Spleen (tissue), 11 donors: Measurements from ENCODE around the gene MICU2. TPM values are rescaled to one million over a fixed set of nuclear protein-coding genes. Genes with fewer than 3 reads are reported as not detected.
"Not testable (repeated sequence)": the region's sequence is repeated elsewhere in the genome, so short reads cannot be mapped to it uniquely, and the experiment has no call there.

Experiments used
- DNase-seq: peaks from one replicate; pipeline ENCODE4 v3.0.0-alpha.2; 2020
- H3K27ac ChIP-seq, 8 donors: fragments of 200-600 bp; sonication (generic) in 7 of 8; 1 replicate in 4 of 8; 2 replicates in 4 of 8; pipeline versions ENCODE4 v1.5.0 to v1.8.0; 2016 to 2021; ENCODE audit warnings: inconsistent platforms in 4 of 8, mild to moderate bottlenecking in 4 of 8, moderate library complexity in 1 of 8
- H3K27me3 ChIP-seq, 7 donors: fragments of 200-600 bp; sonication (generic) in 6 of 7; replicated peaks in 1 of 7; 1 replicate in 4 of 7; 2 replicates in 3 of 7; pipeline versions ENCODE4 v1.5.0 to v1.8.0; 2016 to 2021; ENCODE audit warnings: inconsistent platforms in 3 of 7, mild to moderate bottlenecking in 1 of 7
- H3K36me3 ChIP-seq, 6 donors: fragments of 200-600 bp; sonication (generic) in 5 of 6; 1 replicate in 4 of 6; 2 replicates in 2 of 6; pipeline versions ENCODE4 v1.5.0 to v1.8.0; 2016 to 2021; ENCODE audit warnings: inconsistent platforms in 2 of 6
- H3K4me1 ChIP-seq, 6 donors: fragments of 200-600 bp; sonication (generic) in 5 of 6; 1 replicate in 3 of 6; 2 replicates in 3 of 6; pipeline versions ENCODE4 v1.5.0 to v1.8.0; 2016 to 2021; ENCODE audit warnings: inconsistent platforms in 3 of 6
- H3K4me3 ChIP-seq, 8 donors: fragments of 200-600 bp; sonication (generic) in 7 of 8; 1 replicate in 4 of 8; 2 replicates in 4 of 8; pipeline versions ENCODE4 v1.5.0 to v1.8.0; 2016 to 2021; ENCODE audit warnings: inconsistent platforms in 4 of 8, mild to moderate bottlenecking in 4 of 8, moderate library complexity in 2 of 8
- H3K9me3 ChIP-seq, 8 donors: fragments of 200-600 bp; sonication (generic) in 7 of 8; 1 replicate in 4 of 8; 2 replicates in 4 of 8; pipeline versions ENCODE4 v1.5.0 to v1.8.0; 2016 to 2021; ENCODE audit warnings: inconsistent platforms in 4 of 8
- POLR2A ChIP-seq, 3 donors: fragments of 450-650 bp; IDR thresholded peaks; one replicate each; pipeline ENCODE4 v1.5.1; 2017; ENCODE audit warnings: antibody characterized with exemption in 3 of 3, mild to moderate bottlenecking in 1 of 3
- POLR2AphosphoS5 ChIP-seq, 3 donors: sonication (generic); formaldehyde crosslinking; IDR thresholded peaks; one replicate each; pipeline ENCODE4 v1.5.1; 2017; ENCODE audit warnings: antibody characterized with exemption in 3 of 3
- WGBS, 5 donors: extraction: QIAGEN DNeasy Blood & Tissue Kit in 3 of 5; methylation state at CpG; one replicate each; pipeline versions ENCODE4 v1.1.5 to v1.1.7; 2013 to 2018; 5-methylcytosine and 5-hydroxymethylcytosine counted together
- intact Hi-C: fragments of 100-400 bp; cut with DNase I; formaldehyde crosslinking; loops from one replicate; pipeline ENCODE4 v1.15.0; 2023; ENCODE audit warnings: low total_unique reads
- polyA plus RNA-seq, 3 donors: library from polyadenylated mRNA; stranded (reverse); fragments of 200-250 nt; gene quantifications; one replicate each; pipeline ENCODE4 v1.2.1, GENCODE V29; 2013
- total RNA-seq, 7 donors: library from RNA; depleted of rRNA in 3 of 7; stranded (reverse); fragments of >200 nt in 3 of 7; fragmentation: NEBNext Ultra II Directional in 4 of 7; extraction: Animal tissue kit (Norgen Biotek cat#: 25700) in 4 of 7; gene quantifications; one replicate each; pipeline versions ENCODE4 v1.1.0 to v1.2.1, GENCODE V29; 2016 to 2021
- TF ChIP-seq, protein P1 (sequence below), 11 experiments: fragments of 200-600 bp in 7 of 11; fragments of 450-650 bp in 4 of 11; sonication (generic) in 4 of 11; IDR thresholded peaks in 8 of 11; conservative IDR thresholded peaks in 3 of 11; 1 replicate in 7 of 11; 2 replicates in 4 of 11; pipeline versions ENCODE4 v1.4.0 to v1.8.0; 2016 to 2021; ENCODE audit warnings: antibody characterized with exemption in 11 of 11, inconsistent platforms in 4 of 11, mild to moderate bottlenecking in 1 of 11
- donor health status: healthy with polysubstance abuse.
- donor health status: DM: no; HTN: no; CAD: no; lungs with moderate emphysema.
- donor health status: DM: no; HTN: no; CAD: no.
- donor health status: Bipolar disorder and iron deficiency.
- donor health status: healthy.
- donor health status: DM: no; HTN: no; CAD: no.
- donor health status: DM: yes; HTN: yes; CAD: no.

MICU2 gene
- total and polyA plus RNA-seq, 10 donors, result 28.9 to 84.5 (median 39.6) TPM

DNA sequence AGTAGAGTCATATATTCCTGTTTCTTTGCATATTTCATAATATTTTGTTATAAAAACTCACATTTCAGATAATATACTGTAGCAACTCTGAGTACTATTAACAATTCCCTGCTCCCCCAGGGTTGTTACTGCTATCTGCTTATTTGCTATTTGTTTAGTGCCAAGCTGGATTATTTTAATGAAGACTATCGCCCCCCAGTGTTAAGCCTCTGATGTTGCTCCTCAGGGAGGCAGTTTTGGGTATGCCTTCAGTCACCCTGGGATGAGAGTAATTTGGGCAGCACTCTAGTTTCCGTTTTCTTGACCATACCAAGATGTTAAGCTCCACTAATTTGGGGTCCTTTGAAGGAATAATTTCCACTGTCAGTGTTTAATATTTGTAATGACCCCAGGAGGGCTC, 46.0 kb downstream of the MICU2 start:
- no peaks in the 10 kb centered on the region for H3K27me3 ChIP-seq
- intact Hi-C loops, result no loop called here
- TF ChIP-seq POLR2A (IDR thresholded peaks at IDR 0.05), result no peak
- TF ChIP-seq, protein P1, sequence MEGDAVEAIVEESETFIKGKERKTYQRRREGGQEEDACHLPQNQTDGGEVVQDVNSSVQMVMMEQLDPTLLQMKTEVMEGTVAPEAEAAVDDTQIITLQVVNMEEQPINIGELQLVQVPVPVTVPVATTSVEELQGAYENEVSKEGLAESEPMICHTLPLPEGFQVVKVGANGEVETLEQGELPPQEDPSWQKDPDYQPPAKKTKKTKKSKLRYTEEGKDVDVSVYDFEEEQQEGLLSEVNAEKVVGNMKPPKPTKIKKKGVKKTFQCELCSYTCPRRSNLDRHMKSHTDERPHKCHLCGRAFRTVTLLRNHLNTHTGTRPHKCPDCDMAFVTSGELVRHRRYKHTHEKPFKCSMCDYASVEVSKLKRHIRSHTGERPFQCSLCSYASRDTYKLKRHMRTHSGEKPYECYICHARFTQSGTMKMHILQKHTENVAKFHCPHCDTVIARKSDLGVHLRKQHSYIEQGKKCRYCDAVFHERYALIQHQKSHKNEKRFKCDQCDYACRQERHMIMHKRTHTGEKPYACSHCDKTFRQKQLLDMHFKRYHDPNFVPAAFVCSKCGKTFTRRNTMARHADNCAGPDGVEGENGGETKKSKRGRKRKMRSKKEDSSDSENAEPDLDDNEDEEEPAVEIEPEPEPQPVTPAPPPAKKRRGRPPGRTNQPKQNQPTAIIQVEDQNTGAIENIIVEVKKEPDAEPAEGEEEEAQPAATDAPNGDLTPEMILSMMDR (IDR thresholded peaks at IDR 0.05 in 8 of 11, conservative IDR thresholded peaks at IDR 0.05 in 3 of 11), result peak in 3 of 11 experiments; percentile 9 to 36 (median 21)
- H3K4me3 ChIP-seq, result no peak overlapping the region
- H3K4me1 ChIP-seq, result peaks cover 0 to 13% (median 0%) of the 10 kb centered on the region in 6 donors
- peaks cover 0 to 60% (median 10%) of the 10 kb centered on the region in 6 donors for H3K36me3 ChIP-seq
- DNase-seq, result no peak
- H3K9me3 ChIP-seq, result no peaks in the 10 kb centered on the region
- H3K27ac ChIP-seq, result no peak overlapping the region
- WGBS, 5 donors, result 68 to 89% (median 85%) methylated on average over 2 of the region's 2 CpGs

DNA sequence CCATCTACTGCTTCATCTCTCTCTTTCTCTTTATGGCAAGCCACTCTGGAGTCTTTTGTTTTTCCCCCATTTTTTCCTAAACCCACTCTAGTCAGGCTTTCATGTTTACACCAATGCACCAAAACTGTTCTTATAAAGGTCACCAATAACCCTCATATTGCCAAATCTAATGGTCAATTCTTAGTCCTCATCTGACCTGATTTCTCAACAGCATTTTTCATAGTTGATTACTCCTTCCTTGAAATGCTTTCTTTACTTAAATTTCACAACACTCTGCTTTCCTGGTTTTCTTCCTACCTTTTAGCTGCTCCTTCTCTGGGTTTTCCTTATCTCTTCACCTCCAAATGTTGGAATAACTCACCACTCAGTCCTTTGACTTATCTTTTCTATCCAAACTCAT, 47.9 kb downstream of the MICU2 start:
- Histone ChIP-seq H3K27me3 (no peaks in the 10 kb centered on the region), H3K36me3 (peaks cover 0 to 51% (median 4%) of the 10 kb centered on the region in 6 donors), H3K9me3 (peaks cover 0 to 7% (median 0%) of the 10 kb centered on the region in 8 donors), H3K4me1 (peaks cover 0 to 13% (median 0%) of the 10 kb centered on the region in 6 donors), H3K27ac (no peak overlapping the region), H3K4me3 (no peak overlapping the region)
- TF ChIP-seq POLR2AphosphoS5 (IDR thresholded peaks at IDR 0.05), result no peak
- TF ChIP-seq, protein P1 (IDR thresholded peaks at IDR 0.05 in 8 of 11, conservative IDR thresholded peaks at IDR 0.05 in 3 of 11), result no peak
- no peak for TF ChIP-seq POLR2A (IDR thresholded peaks at IDR 0.05)
- no peak for DNase-seq
- intact Hi-C loops, result no loop called here

DNA sequence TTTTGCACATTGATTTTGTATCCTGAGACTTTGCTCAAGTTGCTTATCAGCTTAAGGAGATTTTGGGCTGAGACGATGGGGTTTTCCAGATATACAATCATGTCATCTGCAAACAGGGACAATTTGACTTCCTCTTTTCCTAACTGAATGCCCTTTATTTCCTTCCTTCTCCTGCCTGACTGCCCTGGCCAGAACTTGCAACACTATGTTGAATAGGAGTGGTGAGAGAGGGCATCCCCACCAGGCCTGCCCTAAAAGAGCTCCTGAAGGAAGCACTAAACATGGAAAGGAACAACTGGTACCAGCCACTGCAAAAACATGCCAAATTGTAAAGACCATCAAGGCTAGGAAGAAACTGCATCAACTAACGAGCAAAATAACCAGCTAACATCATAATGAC, 50.7 kb downstream of the MICU2 start:
- peaks cover 0 to 13% (median 0%) of the 10 kb centered on the region in 6 donors for H3K4me1 ChIP-seq
- H3K36me3 ChIP-seq, result peaks cover 0 to 29% (median 0%) of the 10 kb centered on the region in 6 donors
- H3K4me3 ChIP-seq, intact Hi-C loops, H3K27me3 ChIP-seq, DNase-seq, H3K9me3 ChIP-seq, H3K27ac ChIP-seq: not testable (repeated sequence)
- WGBS, 5 donors, result 20 to 80% (median 52%) methylated on average over 1 to 2 of the region's 2 CpGs

DNA sequence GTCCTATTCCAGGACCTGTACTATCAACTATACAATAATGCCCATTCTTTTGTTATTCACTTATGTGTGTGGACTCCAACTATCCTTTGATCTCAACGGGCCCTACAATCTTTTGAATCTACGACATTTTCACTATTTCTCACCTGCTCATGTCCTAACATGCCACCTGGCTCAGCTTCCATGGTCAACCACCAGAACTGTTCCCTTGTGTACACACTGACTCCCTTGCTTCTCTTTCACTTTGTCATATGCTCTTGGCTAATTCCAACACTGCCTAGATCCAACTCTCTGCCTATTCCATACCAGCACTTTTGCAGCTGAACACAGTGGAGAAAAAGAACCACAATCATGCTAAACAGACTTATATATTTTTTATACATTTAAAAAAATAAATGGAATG, 53.1 kb downstream of the MICU2 start:
- H3K4me1 ChIP-seq, result peaks cover 0 to 20% (median 0%) of the 10 kb centered on the region in 6 donors
- peaks cover 0 to 7% (median 0%) of the 10 kb centered on the region in 8 donors for H3K9me3 ChIP-seq
- H3K4me3 ChIP-seq, result no peak overlapping the region
- H3K36me3 ChIP-seq, result peaks cover 0 to 15% (median 0%) of the 10 kb centered on the region in 6 donors
- no peak for DNase-seq
- WGBS, 5 donors, result 89 to 94% (median 91%) methylated on average over 2 of the region's 2 CpGs
- H3K27ac ChIP-seq, result no peak overlapping the region
- no peaks in the 10 kb centered on the region for H3K27me3 ChIP-seq
- no peak for TF ChIP-seq POLR2A (IDR thresholded peaks at IDR 0.05)
- TF ChIP-seq, protein P1 (IDR thresholded peaks at IDR 0.05 in 8 of 11, conservative IDR thresholded peaks at IDR 0.05 in 3 of 11), result no peak
- TF ChIP-seq POLR2AphosphoS5 (IDR thresholded peaks at IDR 0.05), result no peak
- intact Hi-C loops, result no loop called here

DNA sequence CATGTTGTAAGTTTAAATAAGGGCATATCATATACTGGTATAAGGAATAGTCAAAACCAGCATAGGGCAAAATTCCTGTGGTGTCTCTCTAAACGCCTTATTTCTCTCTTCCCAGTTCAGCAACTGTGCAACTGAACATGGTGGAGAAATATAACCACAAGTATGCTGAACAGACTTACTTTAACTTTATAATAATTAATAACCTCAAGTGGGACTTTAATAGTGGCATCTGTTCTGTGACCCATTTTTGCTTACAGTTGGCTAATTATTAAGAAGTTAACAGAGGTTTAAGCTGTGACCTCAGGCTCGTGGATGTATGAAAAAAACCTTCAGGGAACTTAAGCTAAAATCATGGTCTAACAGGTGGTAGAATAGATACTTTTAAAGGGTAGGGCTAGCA, 54.3 kb downstream of the MICU2 start:
- no peak for TF ChIP-seq POLR2A (IDR thresholded peaks at IDR 0.05)
- TF ChIP-seq, protein P1 (IDR thresholded peaks at IDR 0.05 in 8 of 11, conservative IDR thresholded peaks at IDR 0.05 in 3 of 11), result no peak
- TF ChIP-seq POLR2AphosphoS5 (IDR thresholded peaks at IDR 0.05), result no peak
- Histone ChIP-seq H3K36me3 (peaks cover 0 to 23% (median 0%) of the 10 kb centered on the region in 6 donors), H3K4me1 (peaks cover 0 to 19% (median 0%) of the 10 kb centered on the region in 6 donors), H3K4me3 (no peak overlapping the region), H3K27me3 (no peaks in the 10 kb centered on the region), H3K27ac (no peak overlapping the region), H3K9me3 (peaks cover 0 to 7% (median 0%) of the 10 kb centered on the region in 8 donors)
- intact Hi-C loops, result no loop called here
- WGBS, 5 donors, result 67 to 86% (median 74%) methylated on average over 2 of the region's 2 CpGs
- no peak for DNase-seq
